ENCODE data around the gene ECE1.

ECE1 gene

DNA sequence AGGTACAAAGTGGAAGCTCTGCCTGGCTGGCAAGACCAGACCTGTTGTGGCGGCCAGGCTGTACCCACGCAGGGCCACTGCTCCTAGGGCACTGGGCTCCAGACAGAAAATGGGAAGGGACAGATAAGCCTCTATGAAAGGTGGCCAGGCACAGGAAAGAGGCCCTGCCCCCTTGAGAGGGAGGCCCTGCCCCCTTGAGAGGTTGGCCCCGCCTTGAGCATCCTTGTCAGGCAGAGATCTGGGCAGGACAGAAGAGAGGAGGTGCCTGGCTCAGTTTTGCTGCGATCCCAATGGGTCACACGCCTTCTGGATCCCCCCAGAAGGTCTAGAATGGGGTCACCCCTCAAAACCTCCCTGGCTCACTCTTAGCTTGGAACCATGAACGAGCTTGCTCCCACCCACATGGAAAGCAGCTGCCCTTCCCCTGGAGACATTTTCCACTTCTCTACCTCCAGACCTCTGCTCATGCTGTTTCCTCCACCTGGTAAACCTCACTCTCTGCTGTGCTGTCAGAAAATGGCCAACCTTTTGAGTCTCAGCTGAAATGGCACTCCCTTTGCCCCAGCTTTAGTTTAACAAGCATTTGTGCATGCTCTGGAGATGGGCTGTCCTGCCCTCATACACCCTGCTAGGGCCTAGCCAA, 17.5 kb upstream of the ECE1 start:
- no peak overlapping the region for H3K4me3 ChIP-seq (ENCODE audit: low read length)
- H3K36me3 ChIP-seq (ENCODE audit: control insufficient read depth, insufficient read depth, low read length), result no peaks in the 10 kb centered on the region
- H3K27ac ChIP-seq (ENCODE audit: low read length), result no peak overlapping the region
- no peak for DNase-seq (ENCODE audit: low read depth, low spot score)
- H3K4me1 ChIP-seq (ENCODE audit: control insufficient read depth, insufficient read depth, low read length), result peaks cover 8% of the 10 kb centered on the region
- WGBS (ENCODE audit: insufficient coverage, insufficient read length), result no CpG with 5 or more reads among the region's 6 CpGs
- H3K27me3 ChIP-seq (ENCODE audit: control insufficient read depth, insufficient read depth, low read length), result no peaks in the 10 kb centered on the region
- H3K9me3 ChIP-seq (ENCODE audit: control insufficient read depth, insufficient read depth, low read length), result no peaks in the 10 kb centered on the region

DNA sequence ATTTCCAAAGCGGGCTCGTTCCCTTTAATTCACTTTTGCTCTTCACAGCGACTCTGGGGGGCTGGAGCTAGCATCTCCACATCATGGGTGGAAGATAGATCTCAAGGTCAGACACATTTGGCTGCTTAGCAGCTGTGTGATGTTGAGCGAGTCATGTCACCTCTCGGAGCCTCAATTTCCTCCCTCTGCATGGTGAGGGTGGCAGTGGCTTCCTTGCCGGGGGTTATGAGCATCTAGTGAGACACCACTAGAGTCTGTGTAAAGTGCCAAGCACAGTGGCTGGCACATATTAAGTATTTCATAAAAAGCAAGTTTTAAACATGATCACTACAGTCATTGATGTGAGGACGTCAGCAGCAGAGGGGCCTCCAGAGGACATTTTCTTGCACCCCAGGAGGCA, 16.9 kb upstream of the ECE1 start:
- no peaks in the 10 kb centered on the region for H3K27me3 ChIP-seq (ENCODE audit: control insufficient read depth, insufficient read depth, low read length)
- no peaks in the 10 kb centered on the region for H3K36me3 ChIP-seq (ENCODE audit: control insufficient read depth, insufficient read depth, low read length)
- peaks cover 8% of the 10 kb centered on the region for H3K4me1 ChIP-seq (ENCODE audit: control insufficient read depth, insufficient read depth, low read length)
- WGBS (ENCODE audit: insufficient coverage, insufficient read length), result no CpG with 5 or more reads among the region's 7 CpGs
- no peak overlapping the region for H3K4me3 ChIP-seq (ENCODE audit: low read length)
- no peaks in the 10 kb centered on the region for H3K9me3 ChIP-seq (ENCODE audit: control insufficient read depth, insufficient read depth, low read length)
- no peak for DNase-seq (ENCODE audit: low read depth, low spot score)
- no peak overlapping the region for H3K27ac ChIP-seq (ENCODE audit: low read length)

DNA sequence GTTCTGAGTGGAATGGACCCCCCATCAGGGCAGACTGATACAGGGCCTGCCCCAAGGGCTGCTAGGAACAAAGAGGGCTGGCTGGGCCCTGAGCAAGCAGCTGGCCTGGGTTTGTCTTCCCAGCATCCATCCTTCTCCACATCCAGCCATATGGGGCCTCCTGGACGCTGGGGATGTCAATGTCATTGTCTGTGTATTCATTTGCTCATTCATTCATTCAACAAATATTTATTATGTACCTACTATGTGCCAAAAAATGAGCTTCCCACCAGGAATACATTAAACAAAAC, 15.6 kb upstream of the ECE1 start:
- no peaks in the 10 kb centered on the region for H3K36me3 ChIP-seq (ENCODE audit: control insufficient read depth, insufficient read depth, low read length)
- WGBS (ENCODE audit: insufficient coverage, insufficient read length), result no CpG with 5 or more reads among the region's 1 CpG
- no peak for DNase-seq (ENCODE audit: low read depth, low spot score)
- no peaks in the 10 kb centered on the region for H3K9me3 ChIP-seq (ENCODE audit: control insufficient read depth, insufficient read depth, low read length)
- H3K27me3 ChIP-seq (ENCODE audit: control insufficient read depth, insufficient read depth, low read length), result no peaks in the 10 kb centered on the region
- H3K4me3 ChIP-seq (ENCODE audit: low read length), result no peak overlapping the region
- H3K27ac ChIP-seq (ENCODE audit: low read length), result no peak overlapping the region
- H3K4me1 ChIP-seq (ENCODE audit: control insufficient read depth, insufficient read depth, low read length), result peaks cover 8% of the 10 kb centered on the region

DNA sequence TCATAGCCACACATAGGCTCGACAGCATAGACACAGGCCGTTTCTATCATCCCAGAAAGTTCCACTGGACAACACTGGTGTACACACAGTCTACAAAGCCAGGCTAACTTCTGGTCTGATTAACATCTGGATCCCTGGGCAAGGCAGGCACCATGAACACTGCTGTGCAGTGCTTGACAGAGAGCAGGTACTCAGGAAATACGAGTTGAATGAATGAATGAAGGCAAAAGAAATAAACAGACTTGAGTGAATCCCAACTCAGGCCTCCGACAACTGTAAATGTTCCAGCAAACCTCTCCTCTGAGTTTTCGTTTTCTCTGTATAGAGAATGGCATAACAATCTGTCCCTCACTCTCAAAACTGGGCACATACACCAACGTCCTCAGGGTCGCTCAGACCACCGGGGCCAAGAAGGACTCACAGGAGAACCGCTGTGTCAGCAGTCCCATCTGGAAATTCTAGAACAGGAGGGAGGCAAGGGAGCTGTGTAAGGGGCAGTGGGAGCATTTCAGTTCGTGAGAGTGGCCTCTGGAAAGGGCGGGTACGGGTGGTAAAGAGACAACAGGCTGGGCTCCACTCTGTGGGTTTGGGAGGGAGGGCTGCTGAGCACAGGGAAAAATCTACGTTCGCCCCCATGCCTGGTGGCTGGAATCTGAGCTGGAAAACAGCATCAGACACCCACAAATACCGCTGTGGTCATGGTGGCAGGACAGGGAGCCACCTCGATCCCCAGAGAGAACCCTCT, 15.1 kb upstream of the ECE1 start:
- H3K27ac ChIP-seq (ENCODE audit: low read length), result no peak overlapping the region
- H3K27me3 ChIP-seq (ENCODE audit: control insufficient read depth, insufficient read depth, low read length), result no peaks in the 10 kb centered on the region
- H3K9me3 ChIP-seq (ENCODE audit: control insufficient read depth, insufficient read depth, low read length), result no peaks in the 10 kb centered on the region
- WGBS (ENCODE audit: insufficient coverage, insufficient read length), result no CpG with 5 or more reads among the region's 16 CpGs
- H3K4me3 ChIP-seq (ENCODE audit: low read length), result no peak overlapping the region
- H3K36me3 ChIP-seq (ENCODE audit: control insufficient read depth, insufficient read depth, low read length), result no peaks in the 10 kb centered on the region
- H3K4me1 ChIP-seq (ENCODE audit: control insufficient read depth, insufficient read depth, low read length), result peaks cover 8% of the 10 kb centered on the region
- no peak for DNase-seq (ENCODE audit: low read depth, low spot score)

DNA sequence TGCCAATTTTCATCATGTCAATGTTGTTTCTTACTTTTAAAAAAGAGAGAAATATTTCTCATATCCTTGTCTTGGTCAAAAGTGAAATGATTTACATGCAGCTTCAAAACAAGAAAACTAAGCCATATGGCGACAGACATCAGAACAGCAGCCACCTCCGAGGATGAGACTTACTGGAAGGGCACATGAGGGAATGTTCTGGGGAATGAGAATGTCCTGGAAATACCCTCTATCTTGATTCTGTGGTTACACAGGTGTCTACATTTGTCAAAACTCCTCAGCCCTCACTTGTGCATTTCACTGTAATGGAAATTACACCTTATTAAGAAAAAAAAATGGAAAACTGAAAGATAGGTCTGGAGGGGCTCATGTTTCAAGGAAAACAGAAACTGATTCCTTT, 14.2 kb upstream of the ECE1 start:
- H3K27me3 ChIP-seq (ENCODE audit: control insufficient read depth, insufficient read depth, low read length), result no peaks in the 10 kb centered on the region
- H3K36me3 ChIP-seq (ENCODE audit: control insufficient read depth, insufficient read depth, low read length), result no peaks in the 10 kb centered on the region
- H3K9me3 ChIP-seq (ENCODE audit: control insufficient read depth, insufficient read depth, low read length), result no peaks in the 10 kb centered on the region
- H3K4me3 ChIP-seq (ENCODE audit: low read length), result no peak overlapping the region
- peaks cover 8% of the 10 kb centered on the region for H3K4me1 ChIP-seq (ENCODE audit: control insufficient read depth, insufficient read depth, low read length)
- H3K27ac ChIP-seq (ENCODE audit: low read length), result no peak overlapping the region
- no peak for DNase-seq (ENCODE audit: low read depth, low spot score)
- WGBS (ENCODE audit: insufficient coverage, insufficient read length), result no CpG with 5 or more reads among the region's 2 CpGs

DNA sequence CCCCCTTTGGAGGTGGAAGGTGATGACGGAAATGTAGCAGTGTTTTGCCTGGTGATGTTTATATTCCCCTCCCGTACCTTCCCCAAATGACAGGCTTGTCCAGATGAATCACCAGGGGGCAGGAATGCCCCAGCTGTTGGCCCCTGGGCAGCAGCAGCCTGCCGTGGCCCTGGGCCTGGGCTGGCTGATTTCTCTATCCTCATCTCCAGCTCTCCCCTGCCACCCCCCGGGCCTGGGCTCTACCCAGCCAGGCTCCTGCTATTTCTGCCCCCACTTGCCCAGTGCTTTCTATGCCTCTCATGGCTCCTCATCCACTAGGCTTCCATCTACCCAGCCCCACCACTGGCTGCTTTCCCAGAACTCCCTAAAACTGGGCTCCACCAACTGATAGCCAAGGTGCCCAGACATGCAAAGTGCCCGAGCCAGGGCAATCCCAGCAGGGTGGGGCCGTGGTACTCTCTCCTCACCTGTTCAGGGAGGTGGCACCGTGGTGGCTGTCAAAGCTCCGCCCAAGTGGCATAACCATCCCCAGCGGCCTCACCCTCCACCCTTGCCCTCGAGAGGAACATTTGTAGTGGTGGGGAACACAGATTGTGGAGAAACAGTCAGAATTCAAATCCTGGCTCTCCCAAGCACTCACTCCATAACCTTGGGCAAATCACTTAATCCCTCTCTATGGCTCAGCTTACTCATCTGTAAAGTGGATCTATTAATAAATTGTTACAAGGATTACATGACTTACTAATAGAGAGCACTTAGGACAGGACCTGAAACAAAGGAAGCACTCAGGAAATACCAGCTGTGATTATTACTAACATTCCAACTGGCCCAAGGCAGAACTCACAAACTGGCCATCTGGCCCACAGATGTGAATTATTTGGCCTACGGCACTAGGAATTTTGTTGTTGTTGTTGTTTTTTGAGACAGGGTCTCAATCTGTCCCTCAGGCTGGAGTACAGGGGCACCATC, 12.8 kb upstream of the ECE1 start:
- WGBS (ENCODE audit: insufficient coverage, insufficient read length), result no CpG with 5 or more reads among the region's 11 CpGs
- no peaks in the 10 kb centered on the region for H3K36me3 ChIP-seq (ENCODE audit: control insufficient read depth, insufficient read depth, low read length)
- DNase-seq (ENCODE audit: low read depth, low spot score), result no peak
- peaks cover 2% of the 10 kb centered on the region for H3K4me1 ChIP-seq (ENCODE audit: control insufficient read depth, insufficient read depth, low read length)
- no peak overlapping the region for H3K4me3 ChIP-seq (ENCODE audit: low read length)
- H3K27ac ChIP-seq (ENCODE audit: low read length), result no peak overlapping the region
- no peaks in the 10 kb centered on the region for H3K27me3 ChIP-seq (ENCODE audit: control insufficient read depth, insufficient read depth, low read length)
- H3K9me3 ChIP-seq (ENCODE audit: control insufficient read depth, insufficient read depth, low read length), result no peaks in the 10 kb centered on the region

DNA sequence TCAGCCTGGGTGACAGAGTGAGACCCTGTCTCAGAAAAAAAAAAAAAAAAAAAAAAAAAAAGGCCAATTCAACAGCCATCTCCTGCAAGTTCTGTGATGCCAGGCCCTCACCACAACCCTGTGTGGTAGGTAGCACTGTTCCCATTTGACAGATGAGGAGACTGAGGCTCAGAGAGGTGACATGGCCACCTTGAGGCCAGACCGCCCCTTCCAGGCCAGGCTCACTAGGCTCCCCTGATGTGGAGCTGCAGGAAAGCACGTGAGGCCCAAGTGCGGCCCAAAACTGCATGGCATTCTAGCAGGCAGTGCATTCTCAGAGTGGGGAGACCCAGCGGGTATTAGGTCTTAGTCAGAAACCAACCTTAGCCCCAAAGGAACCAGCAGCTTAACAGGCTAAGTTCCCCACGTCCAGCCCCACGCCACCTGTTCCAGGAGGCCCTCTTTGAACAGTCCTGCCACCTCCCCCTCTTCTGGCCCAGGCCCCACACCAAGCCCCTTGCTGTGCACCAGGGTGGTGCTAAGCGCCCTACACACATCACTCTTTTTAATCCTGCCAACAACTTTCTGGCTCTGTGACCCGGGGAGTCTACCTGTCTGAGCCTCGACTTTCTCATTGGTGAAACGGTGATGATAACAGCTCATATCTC, 11.7 kb upstream of the ECE1 start:
- no peaks in the 10 kb centered on the region for H3K36me3 ChIP-seq (ENCODE audit: control insufficient read depth, insufficient read depth, low read length)
- no peak for DNase-seq (ENCODE audit: low read depth, low spot score)
- no peaks in the 10 kb centered on the region for H3K4me1 ChIP-seq (ENCODE audit: control insufficient read depth, insufficient read depth, low read length)
- H3K4me3 ChIP-seq (ENCODE audit: low read length), result no peak overlapping the region
- WGBS (ENCODE audit: insufficient coverage, insufficient read length), result no CpG with 5 or more reads among the region's 10 CpGs
- no peak overlapping the region for H3K27ac ChIP-seq (ENCODE audit: low read length)
- no peaks in the 10 kb centered on the region for H3K27me3 ChIP-seq (ENCODE audit: control insufficient read depth, insufficient read depth, low read length)
- H3K9me3 ChIP-seq (ENCODE audit: control insufficient read depth, insufficient read depth, low read length), result no peaks in the 10 kb centered on the region

DNA sequence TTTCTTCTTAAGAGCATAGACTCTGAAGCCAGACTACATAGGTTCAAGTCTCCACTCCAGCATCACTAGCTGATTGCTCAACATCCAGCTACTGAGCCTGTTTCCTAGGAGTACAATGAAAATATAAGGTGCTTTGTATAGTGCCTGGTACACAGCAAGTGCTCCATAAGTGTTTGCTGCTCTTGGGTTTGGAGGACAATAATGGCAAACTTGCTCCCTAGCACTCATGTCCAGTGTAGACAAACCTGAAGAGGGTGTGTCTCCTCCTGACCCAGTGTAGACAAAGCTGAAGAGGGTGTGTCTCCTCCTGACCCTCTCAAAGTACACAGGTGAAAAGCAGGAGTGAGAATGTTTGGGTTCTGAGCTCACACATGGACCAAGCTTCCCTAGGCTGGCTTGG, 10.5 kb upstream of the ECE1 start:
- no peak overlapping the region for H3K4me3 ChIP-seq (ENCODE audit: low read length)
- no peaks in the 10 kb centered on the region for H3K9me3 ChIP-seq (ENCODE audit: control insufficient read depth, insufficient read depth, low read length)
- no peaks in the 10 kb centered on the region for H3K4me1 ChIP-seq (ENCODE audit: control insufficient read depth, insufficient read depth, low read length)
- no peak overlapping the region for H3K27ac ChIP-seq (ENCODE audit: low read length)
- H3K27me3 ChIP-seq (ENCODE audit: control insufficient read depth, insufficient read depth, low read length), result no peaks in the 10 kb centered on the region
- no peaks in the 10 kb centered on the region for H3K36me3 ChIP-seq (ENCODE audit: control insufficient read depth, insufficient read depth, low read length)
- DNase-seq (ENCODE audit: low read depth, low spot score), result no peak

DNA sequence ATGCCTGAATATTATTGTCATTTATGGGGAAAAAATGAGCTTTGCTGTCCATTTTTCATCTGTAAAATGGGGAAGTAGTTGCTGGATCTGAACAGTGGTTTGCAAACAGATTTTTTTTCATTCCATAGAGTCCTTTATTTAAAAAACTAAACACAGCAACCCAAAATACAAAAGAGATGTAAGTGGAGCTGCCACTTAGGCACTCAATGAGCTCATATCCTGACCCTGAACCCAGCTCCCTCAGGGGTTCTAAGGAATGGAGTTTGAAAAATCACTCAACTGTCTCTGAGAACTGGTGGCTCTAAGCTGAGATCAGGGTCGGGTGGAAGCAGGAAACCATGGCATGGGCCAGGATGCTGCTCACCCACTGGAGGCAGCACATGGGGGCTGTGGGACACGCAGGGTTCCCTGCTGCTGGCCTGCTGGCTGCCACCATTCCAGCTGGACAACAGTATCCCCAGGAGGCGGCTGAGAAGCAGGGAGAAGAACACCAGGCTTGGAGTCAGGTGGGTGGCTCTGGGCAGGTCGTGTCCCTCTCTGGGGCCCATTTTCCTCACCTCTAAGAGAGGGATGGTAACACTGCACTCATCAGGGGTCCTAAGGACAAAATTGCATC, 9.6 kb upstream of the ECE1 start:
- WGBS (ENCODE audit: insufficient coverage, insufficient read length), result no CpG with 5 or more reads among the region's 4 CpGs
- H3K36me3 ChIP-seq (ENCODE audit: control insufficient read depth, insufficient read depth, low read length), result no peaks in the 10 kb centered on the region
- H3K9me3 ChIP-seq (ENCODE audit: control insufficient read depth, insufficient read depth, low read length), result no peaks in the 10 kb centered on the region
- H3K27ac ChIP-seq (ENCODE audit: low read length), result no peak overlapping the region
- H3K4me3 ChIP-seq (ENCODE audit: low read length), result no peak overlapping the region
- DNase-seq (ENCODE audit: low read depth, low spot score), result no peak
- no peaks in the 10 kb centered on the region for H3K27me3 ChIP-seq (ENCODE audit: control insufficient read depth, insufficient read depth, low read length)
- no peaks in the 10 kb centered on the region for H3K4me1 ChIP-seq (ENCODE audit: control insufficient read depth, insufficient read depth, low read length)

DNA sequence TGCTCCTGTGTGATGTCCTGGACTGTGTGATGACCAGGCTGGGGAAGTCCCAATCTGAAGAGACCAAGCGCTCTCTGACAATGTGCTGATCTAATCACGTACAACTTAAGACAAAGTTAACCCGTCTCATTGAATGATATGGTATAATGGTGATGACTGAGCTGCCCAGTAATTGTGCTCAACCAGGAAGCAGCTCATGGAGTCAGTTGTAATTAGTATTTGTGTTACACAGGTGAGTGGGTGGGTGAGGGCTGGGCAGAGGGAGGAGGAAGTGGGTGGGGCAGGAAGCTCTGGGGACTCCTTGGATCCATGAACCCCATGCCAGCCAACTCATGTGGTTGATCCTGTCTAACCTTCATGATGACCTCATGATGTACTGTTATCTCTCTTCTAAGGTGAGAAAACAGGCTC, 8.7 kb upstream of the ECE1 start:
- no peaks in the 10 kb centered on the region for H3K4me1 ChIP-seq (ENCODE audit: control insufficient read depth, insufficient read depth, low read length)

More for the DNA sequence above, 8.7 kb upstream of the ECE1 start:
- no peaks in the 10 kb centered on the region for H3K36me3 ChIP-seq (ENCODE audit: control insufficient read depth, insufficient read depth, low read length)
- DNase-seq (ENCODE audit: low read depth, low spot score), result no peak
- H3K27me3 ChIP-seq (ENCODE audit: control insufficient read depth, insufficient read depth, low read length), result no peaks in the 10 kb centered on the region
- H3K4me3 ChIP-seq (ENCODE audit: low read length), result no peak overlapping the region
- no CpG with 5 or more reads among the region's 3 CpGs for WGBS (ENCODE audit: insufficient coverage, insufficient read length)
- no peaks in the 10 kb centered on the region for H3K9me3 ChIP-seq (ENCODE audit: control insufficient read depth, insufficient read depth, low read length)
- H3K27ac ChIP-seq (ENCODE audit: low read length), result no peak overlapping the region
